Natural killer cell (primary cell): ENCODE results near the gene MED26. TPM values are rescaled to one million over a fixed set of nuclear protein-coding genes. Genes with fewer than 3 reads are reported as not detected.
A peak's percentile ranks its signal among the peaks of the same experiment; 100 is the strongest.

Source experiments
- ATAC-seq, 3 donors: fragments of 150-1000 bp in 2 of 3; fragments of 200-7000 bp in 1 of 3; cut with Tn5 transposase; 1 replicate in 1 of 3; 2 replicates in 2 of 3; pipeline ENCODE4 v1.10.0; 2021; ENCODE audit warnings: mild to moderate bottlenecking in 2 of 3, moderate library complexity in 2 of 3
- DNase-seq, 2 donors: peaks; one replicate each; pipeline versions ENCODE4 v3.0.0 to v3.0.0-alpha.2; 2013 to 2021; ENCODE audit warnings: mixed read lengths in 1 of 2
- H3K27ac ChIP-seq: one replicate; pipeline ENCODE4 v1.5.1; 2013; ENCODE audit warnings: mild to moderate bottlenecking, low read length
- H3K27me3 ChIP-seq: one replicate; pipeline ENCODE4 v1.6.1; 2013; ENCODE audit warnings: low read length; ENCODE audit not compliant: control insufficient read depth, insufficient read depth
- H3K36me3 ChIP-seq: one replicate; pipeline ENCODE4 v1.6.1; 2013; ENCODE audit warnings: low read length; ENCODE audit not compliant: control insufficient read depth, insufficient read depth
- H3K4me1 ChIP-seq: one replicate; pipeline ENCODE4 v1.6.1; 2013; ENCODE audit warnings: low read length; ENCODE audit not compliant: control insufficient read depth, insufficient read depth
- H3K4me3 ChIP-seq: one replicate; pipeline ENCODE4 v1.5.1; 2013; ENCODE audit warnings: low read length
- H3K9me3 ChIP-seq: one replicate; pipeline ENCODE4 v1.6.1; 2013; ENCODE audit warnings: low read length; ENCODE audit not compliant: control insufficient read depth, insufficient read depth
- H3K27ac Mint-ChIP-seq, 2 donors: one replicate each; pipeline ENCODE4 v1.8.0; 2022; ENCODE audit warnings: mild to moderate bottlenecking in 2 of 2, mixed read lengths in 2 of 2, moderate library complexity in 1 of 2
- H3K27me3 Mint-ChIP-seq, 2 donors: one replicate each; pipeline ENCODE4 v1.8.0; 2022; ENCODE audit warnings: low read depth in 2 of 2, mixed read lengths in 2 of 2
- H3K36me3 Mint-ChIP-seq: one replicate; pipeline ENCODE4 v1.8.0; 2022; ENCODE audit warnings: mixed read lengths
- H3K4me1 Mint-ChIP-seq, 2 donors: one replicate each; pipeline ENCODE4 v1.8.0; 2022; ENCODE audit warnings: mixed read lengths in 2 of 2
- H3K4me3 Mint-ChIP-seq: one replicate; pipeline ENCODE4 v1.8.0; 2022; ENCODE audit warnings: mild to moderate bottlenecking, moderate library complexity, mixed read lengths
- H3K9me3 Mint-ChIP-seq, 2 donors: one replicate each; pipeline ENCODE4 v1.8.0; 2022; ENCODE audit warnings: mixed read lengths in 2 of 2
- WGBS: methylation state at CpG from one replicate; pipeline ENCODE4 v1.1.7; 2013; ENCODE audit warnings: missing lambda C conversion rate; ENCODE audit not compliant: insufficient coverage; 5-methylcytosine and 5-hydroxymethylcytosine counted together
- intact Hi-C: fragments of 100-400 bp; cut with micrococcal nuclease; formaldehyde crosslinking; loops from one replicate; pipeline ENCODE4 v1.14.2; 2022
- total RNA-seq, 4 donors: library from RNA; stranded (reverse); fragments of 120-200 nt in 1 of 4; gene quantifications; one replicate each; pipeline versions ENCODE4 v1.2.3 to v1.2.4, GENCODE V29; 2013 to 2022
- TF ChIP-seq, protein P1 (sequence below): fragments of 200-600 bp; IDR thresholded peaks from one replicate; pipeline ENCODE4 v1.8.0; 2022; ENCODE audit warnings: antibody characterized with exemption

MED26 gene
- total RNA-seq, 3 donors from 2014 or later (not counting 1 experiment from before 2014, with no cell fraction given) = 34.7 to 47.5 (median 47.3) TPM

- no peaks in the 10 kb centered on the region for H3K36me3 Mint-ChIP-seq
- H3K4me3 Mint-ChIP-seq = no peak overlapping the region
- intact Hi-C loops = no loop called here
- H3K27me3 Mint-ChIP-seq = no peaks in the 10 kb centered on the region
- H3K4me1 ChIP-seq = peaks cover 13% of the 10 kb centered on the region
- no peak overlapping the region for H3K4me3 ChIP-seq
- peak overlapping the region in 1 of 2 donors; percentile 33 for H3K27ac Mint-ChIP-seq
- peaks cover 36% of the 10 kb centered on the region for H3K36me3 ChIP-seq
- no peaks in the 10 kb centered on the region for H3K9me3 Mint-ChIP-seq
- peaks cover 10 to 16% of the 10 kb centered on the region in 2 donors for H3K4me1 Mint-ChIP-seq
- no peaks in the 10 kb centered on the region for H3K27me3 ChIP-seq
- H3K9me3 ChIP-seq = no peaks in the 10 kb centered on the region
- no peak for DNase-seq
- TF ChIP-seq, protein P1, sequence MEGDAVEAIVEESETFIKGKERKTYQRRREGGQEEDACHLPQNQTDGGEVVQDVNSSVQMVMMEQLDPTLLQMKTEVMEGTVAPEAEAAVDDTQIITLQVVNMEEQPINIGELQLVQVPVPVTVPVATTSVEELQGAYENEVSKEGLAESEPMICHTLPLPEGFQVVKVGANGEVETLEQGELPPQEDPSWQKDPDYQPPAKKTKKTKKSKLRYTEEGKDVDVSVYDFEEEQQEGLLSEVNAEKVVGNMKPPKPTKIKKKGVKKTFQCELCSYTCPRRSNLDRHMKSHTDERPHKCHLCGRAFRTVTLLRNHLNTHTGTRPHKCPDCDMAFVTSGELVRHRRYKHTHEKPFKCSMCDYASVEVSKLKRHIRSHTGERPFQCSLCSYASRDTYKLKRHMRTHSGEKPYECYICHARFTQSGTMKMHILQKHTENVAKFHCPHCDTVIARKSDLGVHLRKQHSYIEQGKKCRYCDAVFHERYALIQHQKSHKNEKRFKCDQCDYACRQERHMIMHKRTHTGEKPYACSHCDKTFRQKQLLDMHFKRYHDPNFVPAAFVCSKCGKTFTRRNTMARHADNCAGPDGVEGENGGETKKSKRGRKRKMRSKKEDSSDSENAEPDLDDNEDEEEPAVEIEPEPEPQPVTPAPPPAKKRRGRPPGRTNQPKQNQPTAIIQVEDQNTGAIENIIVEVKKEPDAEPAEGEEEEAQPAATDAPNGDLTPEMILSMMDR = no peak
- no peak for ATAC-seq
- H3K27ac ChIP-seq = no peak overlapping the region
Observed at GRCh38 chr19:16637535-16637934, 9.5 kb upstream of the MED26 start.

GRCh38 chr19:16631465-16631864 lies 3.5 kb upstream of the MED26 start:
- ATAC-seq = no peak
- Mint-ChIP-seq H3K36me3 (no peaks in the 10 kb centered on the region), H3K4me3 (no peak overlapping the region), H3K9me3 (no peaks in the 10 kb centered on the region), H3K4me1 (peaks cover 20 to 24% of the 10 kb centered on the region in 2 donors), H3K27me3 (no peaks in the 10 kb centered on the region), H3K27ac (no peak overlapping the region)
- peaks cover 8% of the 10 kb centered on the region for H3K36me3 ChIP-seq
- peaks cover 18% of the 10 kb centered on the region for H3K4me1 ChIP-seq
- no peak for DNase-seq
- no peaks in the 10 kb centered on the region for H3K27me3 ChIP-seq
- H3K27ac ChIP-seq = no peak overlapping the region
- intact Hi-C loops = no loop called here
- no peak overlapping the region for H3K4me3 ChIP-seq
- TF ChIP-seq, protein P1 = no peak
- WGBS = 97% methylated on average over 6 of the region's 6 CpGs
- H3K9me3 ChIP-seq = no peaks in the 10 kb centered on the region

GRCh38 chr19:16628984-16629691 lies 1.1 kb upstream of the MED26 start:
- Mint-ChIP-seq H3K4me1 (peaks cover 28 to 37% of the 10 kb centered on the region in 2 donors), H3K27me3 (no peaks in the 10 kb centered on the region), H3K4me3 (peak overlapping the region; percentile 89), H3K36me3 (no peaks in the 10 kb centered on the region), H3K27ac (peak overlapping the region; percentile 79 to 95), H3K9me3 (no peaks in the 10 kb centered on the region)
- Histone ChIP-seq H3K36me3 (peaks cover 9% of the 10 kb centered on the region), H3K4me1 (peaks cover 18% of the 10 kb centered on the region), H3K27ac (peak overlapping the region; percentile 77), H3K9me3 (no peaks in the 10 kb centered on the region), H3K4me3 (peak overlapping the region; percentile 79), H3K27me3 (no peaks in the 10 kb centered on the region)
- no peak for DNase-seq
- 21% methylated on average over 23 of the region's 23 CpGs for WGBS
- TF ChIP-seq, protein P1 = no peak
- intact Hi-C loops = loop anchor here (1.0 to 2.0 kb wide), 4 partner anchors 30 to 87 kb away; partner anchors contain the start of genes CHERP and SLC35E1
- ATAC-seq = no peak

DNA sequence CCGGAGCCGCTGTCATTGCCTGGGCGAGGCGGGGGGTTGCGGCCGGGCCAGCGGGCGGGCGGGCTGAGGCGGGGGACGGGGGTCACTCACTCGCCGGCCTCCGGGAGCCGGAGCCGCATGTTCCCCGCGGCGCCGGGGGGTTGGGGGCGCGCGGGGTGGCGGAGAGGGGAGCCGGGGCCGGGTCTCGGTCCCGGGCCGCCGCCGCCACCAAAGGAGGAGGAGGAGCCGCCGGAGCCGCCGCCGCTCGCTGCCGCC lies 149 bp downstream of the MED26 start:
- H3K4me1 Mint-ChIP-seq = peaks cover 28 to 43% of the 10 kb centered on the region in 2 donors
- H3K9me3 Mint-ChIP-seq = no peaks in the 10 kb centered on the region
- DNase-seq (no peak), ATAC-seq (peak in 2 of 3 donors; percentile 0 to 1)
- Histone ChIP-seq H3K27ac (no peak overlapping the region), H3K4me3 (peak overlapping the region; percentile 65), H3K9me3 (no peaks in the 10 kb centered on the region), H3K27me3 (no peaks in the 10 kb centered on the region), H3K36me3 (peaks cover 17% of the 10 kb centered on the region), H3K4me1 (peaks cover 18% of the 10 kb centered on the region)
- no peaks in the 10 kb centered on the region for H3K27me3 Mint-ChIP-seq
- WGBS = under 1% methylated on average over 38 of the region's 38 CpGs
- peak overlapping the region; percentile 85 to 95 for H3K27ac Mint-ChIP-seq
- TF ChIP-seq, protein P1 = no peak
- no peaks in the 10 kb centered on the region for H3K36me3 Mint-ChIP-seq
- intact Hi-C loops = loop anchor here (1.0 to 2.0 kb wide), 4 partner anchors 31 to 86 kb away; partner anchors contain the start of genes CHERP and SLC35E1
- H3K4me3 Mint-ChIP-seq = peak overlapping the region; percentile 89
